Panc1 (cell line): Measurements from ENCODE around the gene SLC37A1. TPM values are rescaled to one million over a fixed set of nuclear protein-coding genes. Genes with fewer than 3 reads are reported as not detected.

Experiments
- ATAC-seq: fragments of 200-7000 bp; cut with Tn5 transposase; 2 replicates; pipeline ENCODE4 v1.9.1; 2020; ENCODE audit warnings: mild to moderate bottlenecking, moderate library complexity
- BruUV-seq: library from RNA; stranded (reverse); fragments of 400-500 nt; replicated peaks from 2 replicates; lab custom pipeline; 2021; lab: Mats Ljungman, UMichigan
- CTCF ChIA-PET: fragments of 300-600 bp; sonication (Branson Sonifier 250); formaldehyde crosslinking; loops from one replicate; lab custom pipeline; 2022; ENCODE audit warnings: antibody characterized with exemption; lab: Charles Lee
- POLR2A ChIA-PET: fragments of 300-600 bp; sonication (Branson Sonifier 250); formaldehyde crosslinking; loops from one replicate; lab custom pipeline; 2022; ENCODE audit warnings: antibody characterized with exemption; lab: Charles Lee
- DNase-seq: peaks from one replicate; pipeline ENCODE4 v3.0.0-alpha.2; 2010; ENCODE audit warnings: low read depth, low spot score
- H3K27ac ChIP-seq: 2 replicates; pipeline ENCODE4 v1.5.1; 2011; ENCODE audit warnings: mild to moderate bottlenecking, low read length, inconsistent platforms
- H3K27me3 ChIP-seq: fragments of 200-500 bp; sonication (Bioruptor generic); 2 replicates; pipeline ENCODE4 v1.6.0; 2014; ENCODE audit warnings: low read length, inconsistent platforms; ENCODE audit not compliant: control insufficient read depth, insufficient read depth
- H3K36me3 ChIP-seq: fragments of 200-500 bp; sonication (Bioruptor generic); 2 replicates; pipeline ENCODE4 v1.5.1; 2014; ENCODE audit warnings: inconsistent platforms, mild to moderate bottlenecking, low read length, moderate library complexity; ENCODE audit not compliant: control insufficient read depth, insufficient read depth
- H3K4me1 ChIP-seq: 2 replicates; pipeline ENCODE4 v1.5.1; 2011; ENCODE audit warnings: inconsistent platforms, mild to moderate bottlenecking, low read length, moderate library complexity; ENCODE audit not compliant: control insufficient read depth, insufficient read depth
- H3K4me3 ChIP-seq, 2 experiments: 2 replicates each; pipeline ENCODE4 v1.5.1; 2011 to 2012; ENCODE audit warnings: low read depth in 2 of 2, low read length in 2 of 2, mild to moderate bottlenecking in 2 of 2, inconsistent platforms in 1 of 2, moderate library complexity in 1 of 2
- H3K9me3 ChIP-seq: fragments of 200-500 bp; sonication (Bioruptor generic); 2 replicates; pipeline ENCODE4 v1.5.1; 2014; ENCODE audit warnings: low read depth, mild to moderate bottlenecking, inconsistent platforms, low read length, moderate library complexity; ENCODE audit not compliant: control insufficient read depth, insufficient read depth
- POLR2AphosphoS5 ChIP-seq: IDR thresholded peaks from 2 replicates; pipeline ENCODE4 v1.6.1; 2012; ENCODE audit warnings: mild to moderate bottlenecking, low read depth, low read length, moderate library complexity
- REST ChIP-seq, 2 experiments: IDR thresholded peaks; 2 replicates each; pipeline ENCODE4 v1.6.1; 2011 to 2012; ENCODE audit warnings: low read depth in 2 of 2, control low read depth in 1 of 2, low read length in 1 of 2, mild to moderate bottlenecking in 1 of 2, moderate library complexity in 1 of 2; ENCODE audit not compliant: insufficient read depth in 1 of 2
- SIN3A ChIP-seq: IDR thresholded peaks from 2 replicates; pipeline ENCODE4 v1.6.1; 2012; ENCODE audit warnings: low read depth, mild to moderate bottlenecking, low read length, moderate library complexity, borderline replicate concordance; ENCODE audit not compliant: insufficient read depth
- TCF7L2 ChIP-seq: IDR thresholded peaks from 2 replicates; pipeline ENCODE4 v1.6.1; 2011; ENCODE audit warnings: mild to moderate bottlenecking, low read depth, low read length, inconsistent platforms
- in situ Hi-C: cut with HindIII; loops from 2 replicates; pipeline ENCODE4 v1.10.0; 2016; ENCODE audit warnings: low sequenced_read_pairs, low pct_unique_long_range_greater_than_20kb
- intact Hi-C: fragments of 100-400 bp; cut with micrococcal nuclease; formaldehyde crosslinking; loops from one replicate; pipeline ENCODE4 v1.10.0; 2022; ENCODE audit not compliant: unreplicated experiment
- total RNA-seq: library from RNA; stranded (reverse); gene quantifications from one replicate; pipeline ENCODE4 v1.2.1, GENCODE V29; 2021; ENCODE audit not compliant: unreplicated experiment
- TF ChIP-seq, protein P1 (sequence below): fragments of 450-650 bp; IDR thresholded peaks from 2 replicates; pipeline ENCODE4 v1.5.1; 2017; ENCODE audit warnings: mild to moderate bottlenecking

The SLC37A1 gene
- total RNA-seq, 1 experiment from 2014 or later: 7.7 TPM

GRCh38 chr21:42484966-42485365 lies 28.7 kb upstream of the SLC37A1 start:
- H3K4me1 ChIP-seq: no peaks in the 10 kb centered on the region
- intact Hi-C loops: no loop called here
- H3K36me3 ChIP-seq: no peaks in the 10 kb centered on the region
- no peak for ATAC-seq
- no peaks in the 10 kb centered on the region for H3K9me3 ChIP-seq
- POLR2A ChIA-PET: no interaction called here
- in situ Hi-C loops: no loop called here
- BruUV-seq: no TSS peak
- DNase-seq: no peak
- H3K4me3 ChIP-seq: no peak overlapping the region
- CTCF ChIA-PET: no interaction called here
- TF ChIP-seq REST (IDR thresholded peaks at IDR 0.05; ENCODE audit: insufficient read depth in 1 of 2, low read depth in 2 of 2, low read length in 1 of 2) (no peak), POLR2AphosphoS5 (no peak), SIN3A (no peak), TCF7L2 (no peak)
- TF ChIP-seq, protein P1, sequence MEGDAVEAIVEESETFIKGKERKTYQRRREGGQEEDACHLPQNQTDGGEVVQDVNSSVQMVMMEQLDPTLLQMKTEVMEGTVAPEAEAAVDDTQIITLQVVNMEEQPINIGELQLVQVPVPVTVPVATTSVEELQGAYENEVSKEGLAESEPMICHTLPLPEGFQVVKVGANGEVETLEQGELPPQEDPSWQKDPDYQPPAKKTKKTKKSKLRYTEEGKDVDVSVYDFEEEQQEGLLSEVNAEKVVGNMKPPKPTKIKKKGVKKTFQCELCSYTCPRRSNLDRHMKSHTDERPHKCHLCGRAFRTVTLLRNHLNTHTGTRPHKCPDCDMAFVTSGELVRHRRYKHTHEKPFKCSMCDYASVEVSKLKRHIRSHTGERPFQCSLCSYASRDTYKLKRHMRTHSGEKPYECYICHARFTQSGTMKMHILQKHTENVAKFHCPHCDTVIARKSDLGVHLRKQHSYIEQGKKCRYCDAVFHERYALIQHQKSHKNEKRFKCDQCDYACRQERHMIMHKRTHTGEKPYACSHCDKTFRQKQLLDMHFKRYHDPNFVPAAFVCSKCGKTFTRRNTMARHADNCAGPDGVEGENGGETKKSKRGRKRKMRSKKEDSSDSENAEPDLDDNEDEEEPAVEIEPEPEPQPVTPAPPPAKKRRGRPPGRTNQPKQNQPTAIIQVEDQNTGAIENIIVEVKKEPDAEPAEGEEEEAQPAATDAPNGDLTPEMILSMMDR: no peak
- H3K27ac ChIP-seq: no peak overlapping the region
- no peaks in the 10 kb centered on the region for H3K27me3 ChIP-seq

DNA sequence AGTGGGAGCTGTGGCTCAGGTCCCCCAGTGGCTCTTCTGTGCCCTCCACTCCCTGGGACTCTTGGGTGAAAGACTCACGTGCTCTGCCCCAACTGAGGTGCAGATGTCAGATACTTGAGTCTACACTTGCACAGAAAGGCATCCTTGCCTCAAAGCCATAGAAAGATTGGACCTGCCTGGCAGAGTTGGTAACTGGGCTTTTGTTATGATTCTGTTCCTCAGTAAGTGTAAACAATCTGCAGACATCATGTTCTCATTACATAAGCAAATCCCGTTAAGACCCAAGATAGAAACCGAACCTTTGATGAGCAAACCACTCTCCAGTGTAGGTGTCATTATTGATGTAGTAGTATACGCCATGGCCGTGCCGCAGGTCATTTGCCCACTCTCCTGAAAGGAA lies 27.6 kb upstream of the SLC37A1 start:
- in situ Hi-C loops: no loop called here
- TF ChIP-seq SIN3A (no peak), TCF7L2 (no peak), REST (IDR thresholded peaks at IDR 0.05; ENCODE audit: insufficient read depth in 1 of 2, low read depth in 2 of 2, low read length in 1 of 2) (no peak), POLR2AphosphoS5 (no peak)
- TF ChIP-seq, protein P1: no peak
- no peak overlapping the region for H3K27ac ChIP-seq
- no TSS peak for BruUV-seq
- ATAC-seq (no peak), DNase-seq (no peak)
- no peaks in the 10 kb centered on the region for H3K9me3 ChIP-seq
- no peaks in the 10 kb centered on the region for H3K4me1 ChIP-seq
- H3K36me3 ChIP-seq: no peaks in the 10 kb centered on the region
- no peaks in the 10 kb centered on the region for H3K27me3 ChIP-seq
- ChIA-PET POLR2A (no interaction called here), CTCF (no interaction called here)
- intact Hi-C loops: no loop called here
- H3K4me3 ChIP-seq: no peak overlapping the region
